KMS-11 (cell line): ENCODE results near the gene SLC25A21.

Experiments
- H2AFZ ChIP-seq: fragments of 200-600 bp; sonication (generic); 2 replicates; pipeline ENCODE4 v1.6.1; 2016; ENCODE audit warnings: antibody characterized with exemption, mixed run types, low read depth
- H3K27ac ChIP-seq: fragments of 200-600 bp; sonication (generic); 2 replicates; pipeline ENCODE4 v1.6.1; 2016; ENCODE audit warnings: mild to moderate bottlenecking, mixed run types
- H3K27me3 ChIP-seq: fragments of 200-600 bp; sonication (generic); 2 replicates; pipeline ENCODE4 v1.6.1; 2017; ENCODE audit warnings: mild to moderate bottlenecking, low read depth, mixed run types, moderate library complexity; ENCODE audit not compliant: insufficient read depth
- H3K36me3 ChIP-seq: fragments of 200-600 bp; sonication (generic); 2 replicates; pipeline ENCODE4 v1.6.1; 2017; ENCODE audit warnings: mild to moderate bottlenecking, mixed run types; ENCODE audit not compliant: insufficient read depth
- H3K4me1 ChIP-seq: fragments of 200-600 bp; sonication (generic); 2 replicates; pipeline ENCODE4 v1.6.1; 2016; ENCODE audit warnings: mild to moderate bottlenecking, low read depth, mixed run types; ENCODE audit not compliant: poor library complexity, severe bottlenecking
- H3K4me2 ChIP-seq: fragments of 200-600 bp; sonication (generic); 2 replicates; pipeline ENCODE4 v1.7.0; 2016; ENCODE audit warnings: mild to moderate bottlenecking, mixed run types
- H3K4me3 ChIP-seq: fragments of 200-600 bp; sonication (generic); IDR thresholded peaks from 2 replicates; pipeline ENCODE4 v1.6.1; 2017; ENCODE audit warnings: low read depth, low read length, mixed read lengths; ENCODE audit not compliant: insufficient read depth
- H3K79me2 ChIP-seq: fragments of 200-600 bp; sonication (generic); 2 replicates; pipeline ENCODE4 v1.6.1; 2016; ENCODE audit warnings: low read depth, mixed run types; ENCODE audit not compliant: insufficient read depth
- H3K9ac ChIP-seq: fragments of 200-600 bp; sonication (generic); 2 replicates; pipeline ENCODE4 v1.6.1; 2016; ENCODE audit warnings: mild to moderate bottlenecking, mixed run types
- H4K20me1 ChIP-seq: fragments of 200-600 bp; sonication (generic); 2 replicates; pipeline ENCODE4 v1.6.1; 2016; ENCODE audit warnings: mild to moderate bottlenecking, mixed run types; ENCODE audit not compliant: insufficient read depth
- CTCF ChIP-seq: fragments of 200-600 bp; sonication (generic); conservative IDR thresholded peaks from 2 replicates; pipeline ENCODE4 v1.6.1; 2017; ENCODE audit warnings: low read depth, mild to moderate bottlenecking, antibody characterized with exemption, low read length, moderate library complexity, mixed read lengths

The SLC25A21 gene

GRCh38 chr14:36884049-36884448 is 288.4 kb downstream of the SLC25A21 start:
- Histone ChIP-seq H3K4me1 (no peaks in the 10 kb centered on the region), H3K4me3 (no peak overlapping the region), H4K20me1 (no peaks in the 10 kb centered on the region), H3K4me2 (no peak overlapping the region), H3K9ac (no peak overlapping the region), H2AFZ (no peak overlapping the region), H3K27me3 (no peaks in the 10 kb centered on the region), H3K36me3 (no peaks in the 10 kb centered on the region), H3K27ac (no peak overlapping the region), H3K79me2 (no peaks in the 10 kb centered on the region)
- no peak for TF ChIP-seq CTCF

GRCh38 chr14:36880276-36880675 is 292.1 kb downstream of the SLC25A21 start:
- no peak for TF ChIP-seq CTCF
- Histone ChIP-seq H3K4me3 (no peak overlapping the region), H3K4me1 (no peaks in the 10 kb centered on the region), H3K9ac (no peak overlapping the region), H3K4me2 (no peak overlapping the region), H2AFZ (no peak overlapping the region), H3K27ac (no peak overlapping the region), H4K20me1 (no peaks in the 10 kb centered on the region), H3K79me2 (no peaks in the 10 kb centered on the region), H3K27me3 (no peaks in the 10 kb centered on the region), H3K36me3 (no peaks in the 10 kb centered on the region)

- Histone ChIP-seq H3K27ac (no peak overlapping the region), H3K9ac (no peak overlapping the region), H3K4me1 (no peaks in the 10 kb centered on the region), H3K27me3 (no peaks in the 10 kb centered on the region), H3K4me2 (no peak overlapping the region), H3K4me3 (no peak overlapping the region), H2AFZ (no peak overlapping the region), H3K36me3 (no peaks in the 10 kb centered on the region), H4K20me1 (no peaks in the 10 kb centered on the region), H3K79me2 (no peaks in the 10 kb centered on the region)
- no peak for TF ChIP-seq CTCF
Measured at GRCh38 chr14:36879558-36879957, 292.8 kb downstream of the SLC25A21 start.

GRCh38 chr14:36874396-36875138 is 297.8 kb downstream of the SLC25A21 start:
- no peak for TF ChIP-seq CTCF
- H3K9ac ChIP-seq = no peak overlapping the region
- H3K4me3 ChIP-seq = no peak overlapping the region

More at GRCh38 chr14:36874396-36875138, 297.8 kb downstream of the SLC25A21 start:
- no peak overlapping the region for H2AFZ ChIP-seq
- no peak overlapping the region for H3K4me2 ChIP-seq
- H3K4me1 ChIP-seq = no peaks in the 10 kb centered on the region
- H4K20me1 ChIP-seq = no peaks in the 10 kb centered on the region
- no peaks in the 10 kb centered on the region for H3K27me3 ChIP-seq
- H3K79me2 ChIP-seq = no peaks in the 10 kb centered on the region
- H3K36me3 ChIP-seq = no peaks in the 10 kb centered on the region
- no peak overlapping the region for H3K27ac ChIP-seq
